Activated CD4-positive, alpha-beta T cell treated with anti-CD3 and anti-CD28 coated beads, Interleukin-10, Interleukin-2, amounts not matched to agents 100 ng/mL and 50 ng/mL, durations not matched to agents 16 hours and 8 hours (primary cell): ENCODE measurements around the gene ITPR1.

ENCODE experiments used
- DNase-seq: peaks from one replicate; pipeline ENCODE4 v3.0.0-alpha.2; 2020

Gene ITPR1

DNA sequence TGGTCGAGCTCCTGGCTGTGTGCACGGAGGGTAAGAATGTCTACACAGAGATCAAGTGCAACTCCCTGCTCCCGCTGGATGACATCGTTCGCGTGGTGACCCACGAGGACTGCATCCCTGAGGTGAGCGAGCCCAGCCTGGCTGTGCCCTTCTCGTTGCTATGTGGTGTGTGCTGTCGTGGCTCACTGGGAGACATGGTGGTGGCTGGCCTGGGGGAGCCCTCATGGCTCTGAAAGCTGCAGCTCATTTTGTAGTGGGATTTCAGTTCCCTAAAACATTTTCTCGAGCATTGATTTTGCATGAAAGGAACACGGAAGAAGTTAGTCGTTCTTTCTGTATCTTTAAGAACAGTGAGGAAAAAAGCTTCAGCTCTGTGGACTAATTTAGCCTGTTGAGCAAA, 200.5 kb downstream of the ITPR1 start:
- no peak for DNase-seq

- DNase-seq = no peak
These were observed 202.7 kb downstream of the ITPR1 start for GRCh38 chr3:4695846-4696245.

GRCh38 chr3:4696266-4696665, 203.1 kb downstream of the ITPR1 start:
- DNase-seq = no peak

DNA sequence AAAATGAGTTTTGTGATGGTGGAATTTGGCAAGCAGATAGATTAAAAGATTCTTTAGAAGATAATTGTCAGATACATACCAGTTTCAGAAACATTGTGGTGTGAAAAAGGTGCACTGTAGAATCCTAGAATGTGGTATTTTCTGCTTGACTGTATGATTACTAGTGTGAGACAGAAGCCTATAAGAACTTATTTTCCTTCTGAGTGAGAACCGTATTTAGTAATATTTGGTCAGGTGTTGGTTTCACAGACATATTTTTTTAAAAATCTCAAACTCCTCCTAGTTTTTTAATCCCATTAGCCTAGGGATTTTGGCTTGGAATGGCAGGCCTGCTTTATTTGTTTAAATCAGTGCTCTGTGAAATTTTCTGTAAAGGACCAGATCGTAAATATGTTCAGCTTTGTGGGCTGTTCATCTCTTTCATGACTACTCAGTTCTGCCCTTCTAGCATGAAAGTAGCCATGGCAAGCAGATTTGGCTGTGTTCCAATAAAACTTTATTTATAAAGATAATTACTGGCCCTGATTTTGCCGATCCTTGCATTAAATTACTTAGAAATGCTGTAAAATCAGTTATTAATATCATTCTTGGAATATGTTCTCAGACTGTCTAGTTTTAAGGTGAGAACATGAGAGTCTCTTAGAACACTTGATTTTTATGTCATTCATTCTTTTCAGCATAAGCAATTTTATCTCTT, 205.1 kb downstream of the ITPR1 start:
- DNase-seq = no peak

GRCh38 chr3:4703054-4703480, 209.9 kb downstream of the ITPR1 start:
- peak; percentile 6 for DNase-seq

DNA sequence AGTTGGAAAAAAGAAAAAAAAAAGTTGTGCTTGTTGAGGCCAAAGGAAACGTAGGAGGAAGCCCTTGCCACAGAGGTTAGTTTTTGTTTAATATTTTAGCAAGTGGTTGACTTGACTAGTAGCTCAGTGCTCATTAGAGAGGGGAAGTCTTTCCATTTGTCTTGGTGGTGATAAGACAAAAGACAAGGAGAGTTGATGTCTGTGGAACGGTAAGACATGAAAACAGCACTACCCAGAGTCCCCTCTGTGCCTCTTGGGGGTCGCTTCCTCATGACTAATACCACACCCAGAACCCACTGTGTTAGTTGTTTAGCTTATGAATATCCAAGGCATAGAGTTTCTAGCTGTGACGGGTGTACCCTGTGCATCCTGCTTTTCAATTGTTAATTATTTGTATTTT, 211.4 kb downstream of the ITPR1 start:
- DNase-seq = no peak

- DNase-seq = no peak
These were observed 214.2 kb downstream of the ITPR1 start for GRCh38 chr3:4707324-4707723.

- no peak for DNase-seq
These were observed 215.1 kb downstream of the ITPR1 start for GRCh38 chr3:4708230-4708629.

- no peak for DNase-seq
These were observed 216.2 kb downstream of the ITPR1 start for GRCh38 chr3:4709341-4709740.

DNA sequence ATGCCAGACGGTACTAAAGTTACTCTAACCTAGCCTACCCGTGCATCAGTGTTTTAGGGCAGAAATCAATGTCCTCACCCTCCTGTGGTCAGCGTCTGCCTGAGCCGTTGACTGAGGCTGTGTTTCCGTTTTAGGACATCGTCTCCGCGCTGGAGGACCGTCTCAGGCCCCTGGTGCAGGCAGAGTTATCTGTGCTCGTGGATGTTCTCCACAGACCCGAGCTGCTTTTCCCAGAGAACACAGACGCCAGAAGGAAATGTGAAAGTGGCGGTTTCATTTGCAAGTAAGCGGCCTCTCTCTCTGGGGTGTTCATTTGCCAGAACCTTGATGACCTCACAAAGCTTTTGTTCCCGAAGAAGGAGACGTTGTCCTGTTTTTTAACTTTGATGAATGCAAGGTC, 217.0 kb downstream of the ITPR1 start:
- DNase-seq = no peak

DNA sequence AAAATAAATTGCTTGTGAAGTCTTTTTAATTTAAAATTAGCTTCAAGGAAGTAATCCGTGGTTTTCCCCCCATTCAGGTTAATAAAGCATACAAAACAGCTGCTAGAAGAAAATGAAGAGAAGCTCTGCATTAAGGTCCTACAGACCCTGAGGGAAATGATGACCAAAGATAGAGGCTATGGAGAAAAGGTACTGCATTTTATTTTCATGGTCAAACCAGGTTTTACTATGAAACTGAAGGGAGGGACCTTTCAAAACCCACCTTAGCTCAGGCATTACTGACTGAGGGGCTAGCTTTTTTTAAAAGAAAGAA, 218.5 kb downstream of the ITPR1 start:
- no peak for DNase-seq

DNA sequence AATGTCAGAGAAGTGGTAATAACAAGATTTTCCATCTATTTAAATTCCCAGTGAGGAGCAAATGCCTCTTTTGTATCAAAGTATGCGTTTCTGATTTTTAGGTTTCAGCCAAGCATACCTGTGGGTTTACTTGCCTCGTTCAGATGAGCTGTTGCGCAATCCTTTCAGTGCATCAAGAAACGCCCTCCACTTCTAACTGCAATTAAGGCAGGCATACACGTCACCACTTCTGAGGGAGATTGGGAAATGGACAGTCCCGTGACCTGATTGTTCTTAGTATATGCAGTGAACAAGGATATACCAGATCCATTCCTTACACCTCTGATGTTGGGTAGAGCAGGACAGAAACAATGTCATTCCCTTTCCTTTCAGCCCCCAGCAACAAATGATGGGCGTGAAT, 219.0 kb downstream of the ITPR1 start:
- DNase-seq = no peak

- no peak for DNase-seq
These were observed 220.9 kb downstream of the ITPR1 start for GRCh38 chr3:4714045-4714444.

GRCh38 chr3:4716266-4716665, 223.1 kb downstream of the ITPR1 start:
- DNase-seq = no peak

DNA sequence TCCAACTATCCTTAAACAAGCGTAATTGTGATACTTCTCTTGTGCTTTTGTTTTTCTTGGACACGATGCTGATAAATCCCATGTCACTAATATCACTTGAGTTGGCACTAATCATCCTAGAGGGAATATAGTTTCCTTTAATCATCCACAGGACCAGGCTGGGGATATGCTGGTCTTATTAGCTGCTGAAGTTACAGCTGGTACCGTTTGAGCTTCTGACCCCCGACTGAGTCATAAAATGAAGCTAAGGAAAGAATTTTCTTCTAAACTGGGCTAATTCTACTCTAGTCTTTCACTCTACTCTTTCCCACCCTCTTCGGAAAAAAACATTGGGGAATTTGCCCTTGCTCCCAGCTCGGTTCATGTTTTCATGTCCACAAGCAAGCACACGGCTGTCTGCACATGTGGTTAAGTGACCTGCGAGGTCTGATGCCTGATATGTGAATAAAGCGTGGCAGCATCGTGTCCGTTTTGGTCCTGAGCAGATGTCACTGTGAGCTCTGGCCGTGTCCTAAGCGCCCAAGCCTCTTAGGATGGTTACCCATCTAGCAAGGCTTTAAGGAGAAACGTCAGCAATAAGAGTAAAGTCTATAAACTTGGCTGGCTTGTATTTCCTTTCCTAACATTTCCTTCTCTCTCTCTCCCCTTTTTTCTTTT, 223.7 kb downstream of the ITPR1 start:
- no peak for DNase-seq

GRCh38 chr3:4717363-4717740, 224.2 kb downstream of the ITPR1 start:
- DNase-seq = no peak

- DNase-seq = no peak
These were observed 225.1 kb downstream of the ITPR1 start for GRCh38 chr3:4718179-4718736.

DNA sequence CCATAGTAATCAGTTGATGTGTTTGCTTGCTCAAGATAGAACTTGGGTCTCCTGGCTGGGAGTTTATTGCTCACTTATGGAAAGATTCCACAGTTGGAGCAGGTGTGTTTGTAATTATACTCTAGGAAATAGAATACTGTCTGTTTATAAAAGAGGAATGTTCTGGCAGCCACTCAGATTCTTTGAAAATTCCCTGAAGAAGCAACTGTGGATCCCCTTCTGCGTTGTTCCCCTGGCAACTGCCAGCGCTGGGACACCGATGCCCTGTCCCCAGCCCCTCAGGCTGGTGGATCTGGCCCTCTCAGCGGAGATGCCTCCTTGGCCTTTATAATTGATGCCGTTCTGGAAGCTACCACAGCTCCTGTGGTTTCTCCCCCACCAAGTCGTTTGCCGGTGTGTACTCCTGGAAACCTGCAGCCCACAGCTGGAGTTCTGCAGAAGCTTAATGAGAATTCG, 225.9 kb downstream of the ITPR1 start:
- no peak for DNase-seq

- peak; percentile 32 for DNase-seq
These were observed 227.3 kb downstream of the ITPR1 start for GRCh38 chr3:4720316-4721075.

GRCh38 chr3:4721511-4721911, 228.4 kb downstream of the ITPR1 start:
- no peak for DNase-seq

GRCh38 chr3:4722103-4722502, 229.0 kb downstream of the ITPR1 start:
- peak; percentile 66 for DNase-seq

- no peak for DNase-seq
These were observed 231.0 kb downstream of the ITPR1 start for GRCh38 chr3:4724051-4724629.

- no peak for DNase-seq
These were observed 233.4 kb downstream of the ITPR1 start for GRCh38 chr3:4726549-4726948.
